ENCODE data around the gene SMARCD3. TPM values are rescaled to one million over a fixed set of nuclear protein-coding genes. Genes with fewer than 3 reads are reported as not detected.
A peak's percentile ranks its signal among the peaks of the same experiment; 100 is the strongest.

The SMARCD3 gene
- total and polyA plus RNA-seq, 9 of the 15 experiments (the other 6 are each of a cell fraction or from before 2014, with no cell fraction given) = 0.43 to 3.6 (median 2.6) TPM

- peak; percentile 72; the same call in 1 of the 2 replicates for TF ChIP-seq ZBTB2 (IDR thresholded peaks at IDR 0.05)
- TF ChIP-seq RBM15 (IDR thresholded peaks at IDR 0.05; ENCODE audit: insufficient read depth, low read length) = no peak
- peak; percentile 74 for TF ChIP-seq NFIC (IDR thresholded peaks at IDR 0.05)
- no peak for TF ChIP-seq HDAC3 (IDR thresholded peaks at IDR 0.05; ENCODE audit: borderline replicate concordance, partially characterized antibody)
- TF ChIP-seq PHF20 (IDR thresholded peaks at IDR 0.05; ENCODE audit: partially characterized antibody) = no peak
- TF ChIP-seq HMBOX1 (IDR thresholded peaks at IDR 0.05) = no peak
Measured at GRCh38 chr7:151249034-151249731, 689 bp upstream of the SMARCD3 start (continued).

Measured in K562 (cell line).